Measurements from ENCODE around the gene SFT2D1.

SFT2D1 gene

DNA sequence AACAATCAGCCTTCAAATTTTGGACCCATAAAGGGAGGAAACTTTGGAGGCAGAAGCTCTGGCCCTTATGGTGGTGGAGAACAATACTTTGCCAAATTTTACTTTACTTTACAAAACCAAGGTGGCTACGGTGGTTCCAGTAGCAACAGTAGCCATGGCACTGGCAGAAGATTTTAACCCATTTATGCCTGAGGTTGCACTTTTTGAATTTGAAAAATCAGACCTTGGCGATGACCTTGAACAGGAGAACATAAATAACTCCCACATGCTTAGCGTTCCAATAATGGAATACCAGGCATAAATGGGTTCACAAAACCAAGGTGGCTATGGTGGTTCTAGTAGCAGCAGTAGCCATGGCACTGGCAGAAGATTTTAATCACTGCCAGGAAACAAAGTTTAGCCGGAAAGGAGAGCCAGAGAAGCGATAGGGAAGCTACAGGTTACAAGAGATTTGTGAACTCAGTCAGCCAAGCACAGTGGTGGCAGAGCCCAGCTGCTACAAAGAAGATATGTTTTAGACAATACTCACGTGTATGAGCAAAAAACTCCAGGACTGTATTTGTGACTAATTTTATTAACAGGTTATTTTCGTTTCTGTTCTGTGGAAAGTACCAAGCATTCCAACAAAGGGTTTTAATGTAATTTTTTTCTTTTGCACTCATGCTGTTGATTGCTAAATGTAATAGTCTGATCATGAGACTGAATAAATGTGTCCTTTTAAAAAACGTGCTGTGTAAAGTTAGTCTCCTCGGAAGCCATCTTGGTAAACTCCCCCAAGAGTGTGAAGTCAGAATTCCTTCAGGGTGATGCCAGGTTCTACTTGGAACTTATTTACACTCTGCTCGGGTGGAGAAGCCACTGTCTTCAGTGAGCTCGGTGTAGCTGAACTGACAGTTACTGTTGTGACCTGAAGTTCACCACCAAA is 6.7 kb downstream of the SFT2D1 start:
- in situ Hi-C loops (cut with HindIII; ENCODE audit: low sequenced_read_pairs): no loop called here

DNA sequence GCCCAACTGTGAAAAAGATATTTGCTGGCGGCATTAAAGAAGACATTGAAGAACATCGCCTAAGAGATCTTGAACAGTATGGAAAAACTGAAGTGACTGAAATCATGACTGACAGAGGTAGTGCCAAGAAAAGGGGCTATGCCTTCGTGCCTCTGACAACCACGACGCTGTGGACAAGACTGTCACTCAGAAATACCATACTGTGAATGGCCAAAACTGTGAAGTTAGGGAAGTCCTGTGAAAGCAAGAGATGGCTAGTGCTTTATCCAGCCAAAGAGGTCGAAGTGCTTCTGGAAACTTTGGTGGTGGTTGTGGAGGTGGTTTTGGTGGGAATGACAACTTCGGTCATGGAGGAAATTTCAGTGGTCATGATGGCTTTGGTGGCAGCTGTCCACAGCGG is 7.5 kb downstream of the SFT2D1 start:
- in situ Hi-C loops (cut with HindIII; ENCODE audit: low sequenced_read_pairs): loop anchor here (5.0 kb wide), 1 partner anchor 62 kb away; no protein-coding TSS in a partner anchor

GRCh38 chr6:166333172-166333995 is 9.0 kb downstream of the SFT2D1 start:
- in situ Hi-C loops (cut with HindIII; ENCODE audit: low sequenced_read_pairs): loop anchor here (5.0 kb wide), 1 partner anchor 64 kb away; no protein-coding TSS in a partner anchor

DNA sequence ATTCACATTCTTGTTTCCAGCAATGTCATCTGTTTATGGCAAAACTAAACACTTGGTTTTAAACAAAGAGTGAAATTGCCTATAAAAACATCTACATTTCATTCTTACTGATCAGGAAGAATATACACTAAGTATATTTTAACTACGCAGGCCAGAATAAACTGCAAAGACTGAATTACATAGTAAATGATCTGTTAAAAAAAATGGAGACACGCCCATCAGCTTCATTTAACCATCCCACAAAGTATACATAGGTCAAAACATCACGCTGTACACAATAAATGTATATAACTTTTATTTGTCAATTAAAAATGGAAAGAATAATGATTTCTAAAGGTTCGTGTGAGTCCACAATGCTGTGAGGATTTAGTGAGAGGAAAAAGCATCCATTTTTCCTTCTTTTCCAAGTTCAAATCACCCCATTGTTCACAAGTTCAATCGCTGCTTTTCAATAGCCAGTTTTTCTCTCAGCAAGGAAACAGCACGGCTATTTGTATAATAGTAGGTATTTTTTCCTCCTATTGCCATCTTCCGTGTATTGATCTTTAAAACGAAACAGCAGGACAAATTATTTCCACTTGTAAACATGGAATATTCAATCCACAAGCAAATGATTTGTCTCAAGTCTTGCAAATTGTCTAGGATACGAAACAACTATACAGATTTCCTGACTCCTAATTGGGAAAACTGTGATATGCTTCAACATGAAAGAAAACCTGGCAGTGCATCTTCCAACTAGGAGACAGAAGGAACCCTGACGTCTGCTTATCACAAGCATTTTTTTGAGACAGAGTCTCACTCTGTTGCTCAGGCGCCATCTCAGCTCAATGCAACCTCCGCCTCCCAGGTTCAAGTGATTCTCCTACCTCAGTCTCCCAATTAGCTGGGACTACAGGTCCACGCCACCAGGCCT is 10.6 kb downstream of the SFT2D1 start:
- in situ Hi-C loops (cut with HindIII; ENCODE audit: low sequenced_read_pairs): loop anchor here (5.0 kb wide), 1 partner anchor 66 kb away; no protein-coding TSS in a partner anchor

GRCh38 chr6:166330612-166331011 is 11.7 kb downstream of the SFT2D1 start:
- in situ Hi-C loops (cut with HindIII; ENCODE audit: low sequenced_read_pairs): loop anchor here (5.0 kb wide), 1 partner anchor 67 kb away; no protein-coding TSS in a partner anchor

DNA sequence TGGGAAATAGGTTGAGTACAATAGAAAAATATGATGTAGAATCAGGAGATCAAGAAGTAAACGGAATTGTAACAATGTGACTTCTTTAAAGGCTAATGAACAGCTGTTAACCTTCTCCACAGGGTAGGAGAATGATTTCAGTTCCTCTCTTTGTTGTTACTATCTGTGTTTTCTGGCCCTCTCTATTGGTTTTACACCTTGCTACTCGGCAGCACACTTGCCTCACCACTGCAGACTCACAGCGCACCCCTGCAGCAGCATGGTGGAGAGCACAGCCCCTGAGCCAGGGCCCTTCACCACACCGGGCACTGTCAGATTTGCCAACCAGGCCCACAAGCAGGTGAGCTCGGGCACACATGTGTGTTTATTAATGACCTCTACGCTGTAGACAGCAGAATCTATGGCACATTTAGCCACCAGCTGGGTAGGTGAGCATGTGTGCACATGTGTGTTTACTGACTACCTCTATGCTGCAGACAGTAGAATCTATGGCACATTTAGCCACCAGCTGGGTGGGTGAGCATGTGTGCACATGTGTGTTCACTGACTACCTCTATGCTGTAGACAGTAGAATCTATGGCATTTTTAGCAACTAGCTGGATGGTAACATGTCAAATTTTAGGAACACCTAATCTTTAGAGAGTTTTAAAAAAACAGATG is 16.8 kb downstream of the SFT2D1 start:
- in situ Hi-C loops (cut with HindIII; ENCODE audit: low sequenced_read_pairs): no loop called here

- in situ Hi-C loops (cut with HindIII; ENCODE audit: low sequenced_read_pairs): no loop called here
Observed at GRCh38 chr6:166323395-166323794, 18.9 kb downstream of the SFT2D1 start.

DNA sequence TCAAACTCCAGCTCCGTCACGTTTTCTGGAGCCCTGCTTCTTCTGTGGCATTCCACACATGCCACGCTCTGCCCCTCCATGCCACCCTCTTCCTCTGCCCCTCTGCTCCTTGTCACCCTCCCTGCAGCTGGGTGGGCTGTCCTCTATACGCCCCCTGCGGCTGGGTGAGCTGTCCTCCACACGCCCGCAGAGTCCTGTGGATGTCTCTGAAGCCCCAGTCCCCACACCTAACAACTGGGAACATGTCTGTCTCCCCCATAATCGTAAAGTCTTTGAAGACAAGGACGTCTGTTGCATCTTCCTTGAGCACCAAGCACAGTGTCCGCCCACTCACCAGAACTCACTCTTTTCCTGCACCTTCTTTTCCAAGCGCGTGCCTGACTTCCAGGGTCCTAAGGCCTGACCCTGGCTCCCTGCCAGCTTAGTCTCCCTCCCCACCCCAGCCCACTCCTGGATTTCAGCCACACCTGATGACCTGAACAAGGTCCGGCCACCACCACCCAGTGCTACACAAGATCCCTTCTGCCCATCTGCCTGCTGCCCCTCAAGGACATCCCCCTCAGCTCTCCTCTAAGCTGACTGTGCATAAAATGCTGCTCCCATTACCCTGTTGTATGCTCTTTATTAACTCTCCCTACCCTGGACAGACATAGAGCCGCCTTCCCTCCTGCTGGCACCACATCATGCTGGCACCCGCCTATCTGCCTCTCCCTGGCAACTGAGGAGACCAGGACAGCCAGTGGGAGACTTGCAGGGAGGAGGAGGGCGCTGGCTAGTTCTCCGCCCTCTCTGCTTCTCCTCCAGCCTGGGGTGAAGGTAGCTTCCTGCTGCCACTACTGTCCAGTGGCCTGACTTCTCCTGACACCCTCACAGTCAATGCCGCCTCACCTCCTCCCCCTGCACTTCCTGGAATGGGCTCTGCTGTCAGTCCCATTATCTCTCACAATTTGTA is 23.4 kb downstream of the SFT2D1 start:
- in situ Hi-C loops (cut with HindIII; ENCODE audit: low sequenced_read_pairs): no loop called here

GRCh38 chr6:166318227-166318626 is 24.1 kb downstream of the SFT2D1 start:
- in situ Hi-C loops (cut with HindIII; ENCODE audit: low sequenced_read_pairs): no loop called here

- in situ Hi-C loops (cut with HindIII; ENCODE audit: low sequenced_read_pairs): no loop called here
Observed at GRCh38 chr6:166317261-166318212, 24.8 kb downstream of the SFT2D1 start.

GRCh38 chr6:166315436-166315835 is 26.9 kb downstream of the SFT2D1 start:
- in situ Hi-C loops (cut with HindIII; ENCODE audit: low sequenced_read_pairs): no loop called here

GRCh38 chr6:166314454-166314853 is 27.9 kb downstream of the SFT2D1 start:
- in situ Hi-C loops (cut with HindIII; ENCODE audit: low sequenced_read_pairs): no loop called here

DNA sequence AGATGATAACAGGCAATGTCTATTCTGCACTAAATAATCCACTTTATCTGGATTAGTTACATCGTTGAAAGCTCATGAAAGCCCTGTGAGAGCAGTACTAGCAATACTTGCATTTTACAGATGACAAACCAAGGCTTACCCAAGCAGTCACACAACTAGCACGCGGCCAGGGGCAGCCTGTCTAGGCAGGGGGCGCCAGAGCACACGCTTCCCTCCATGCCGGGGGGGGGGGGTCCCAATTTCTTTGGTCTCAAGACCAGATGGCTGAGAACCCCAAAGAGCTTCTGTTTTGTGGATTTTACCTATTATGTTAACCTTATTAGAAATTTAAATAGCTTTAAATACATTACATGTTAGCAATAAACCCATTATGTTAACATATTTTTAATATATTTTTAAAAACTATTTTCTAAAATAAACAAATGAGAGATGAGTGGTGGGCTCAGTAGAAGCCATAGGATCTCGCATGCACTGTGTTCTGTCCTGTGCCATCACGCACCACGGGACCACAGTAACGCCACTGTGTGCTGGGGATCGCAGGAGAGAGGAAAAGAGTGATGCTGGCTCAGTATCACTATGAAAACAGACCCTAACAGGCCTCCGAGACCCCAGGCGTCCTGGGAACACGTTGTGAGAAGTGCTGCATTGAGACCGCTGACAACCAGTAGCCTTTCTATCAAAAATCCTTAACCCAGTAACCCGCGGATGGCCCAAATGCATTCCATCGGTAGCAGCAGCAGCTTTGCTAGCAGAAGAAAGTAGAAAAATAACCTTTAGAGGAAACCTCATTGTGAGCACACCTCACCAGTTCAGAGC is 28.9 kb downstream of the SFT2D1 start:
- in situ Hi-C loops (cut with HindIII; ENCODE audit: low sequenced_read_pairs): no loop called here

GRCh38 chr6:166312832-166313231 is 29.5 kb downstream of the SFT2D1 start:
- in situ Hi-C loops (cut with HindIII; ENCODE audit: low sequenced_read_pairs): no loop called here

- in situ Hi-C loops (cut with HindIII; ENCODE audit: low sequenced_read_pairs): no loop called here
Observed at GRCh38 chr6:166310634-166311033, 31.7 kb downstream of the SFT2D1 start.

GRCh38 chr6:166309977-166310376 is 32.4 kb downstream of the SFT2D1 start:
- in situ Hi-C loops (cut with HindIII; ENCODE audit: low sequenced_read_pairs): no loop called here
